ENCODE results near the gene EIF4G3. TPM values are rescaled to one million over a fixed set of nuclear protein-coding genes. Genes with fewer than 3 reads are reported as not detected.

EIF4G3 gene
- total and polyA plus RNA-seq, 2 donors (not counting 3 experiments of a cell fraction or from before 2014, with no cell fraction given), result 40.7 to 78.5 TPM

GRCh38 chr1:21072721-21073120 lies 104.0 kb downstream of the EIF4G3 start:
- no peak overlapping the region for H3K4me2 ChIP-seq (ENCODE audit: insufficient read depth, low read length)
- H3K4me3 ChIP-seq (replicated peaks in 1 of 3; ENCODE audit: insufficient read depth in 1 of 3, low read depth in 1 of 3, low read length in 3 of 3), result no peak overlapping the region
- no peaks in the 10 kb centered on the region for H3K9me3 ChIP-seq (replicated peaks; ENCODE audit: control insufficient read depth, insufficient read depth, low read length)
- no peak overlapping the region for H2AFZ ChIP-seq (ENCODE audit: low read depth, low read length)
- peaks cover 39% of the 10 kb centered on the region for H3K79me2 ChIP-seq (ENCODE audit: control insufficient read depth, insufficient read depth, low read length)
- no peak for TF ChIP-seq GATA2 (IDR thresholded peaks at IDR 0.05; ENCODE audit: insufficient read depth, insufficient read length, low read depth, low read length)
- peak; percentile 32 for TF ChIP-seq FOS (IDR thresholded peaks at IDR 0.05; ENCODE audit: borderline replicate concordance, insufficient read depth, low read length)
- TF ChIP-seq POLR2A (IDR thresholded peaks at IDR 0.05; ENCODE audit: low read depth, low read length), result no peak
- TF ChIP-seq POLR2AphosphoS5 (IDR thresholded peaks at IDR 0.05; ENCODE audit: insufficient read depth, low read depth, low read length), result no peak
- TF ChIP-seq, protein P1, sequence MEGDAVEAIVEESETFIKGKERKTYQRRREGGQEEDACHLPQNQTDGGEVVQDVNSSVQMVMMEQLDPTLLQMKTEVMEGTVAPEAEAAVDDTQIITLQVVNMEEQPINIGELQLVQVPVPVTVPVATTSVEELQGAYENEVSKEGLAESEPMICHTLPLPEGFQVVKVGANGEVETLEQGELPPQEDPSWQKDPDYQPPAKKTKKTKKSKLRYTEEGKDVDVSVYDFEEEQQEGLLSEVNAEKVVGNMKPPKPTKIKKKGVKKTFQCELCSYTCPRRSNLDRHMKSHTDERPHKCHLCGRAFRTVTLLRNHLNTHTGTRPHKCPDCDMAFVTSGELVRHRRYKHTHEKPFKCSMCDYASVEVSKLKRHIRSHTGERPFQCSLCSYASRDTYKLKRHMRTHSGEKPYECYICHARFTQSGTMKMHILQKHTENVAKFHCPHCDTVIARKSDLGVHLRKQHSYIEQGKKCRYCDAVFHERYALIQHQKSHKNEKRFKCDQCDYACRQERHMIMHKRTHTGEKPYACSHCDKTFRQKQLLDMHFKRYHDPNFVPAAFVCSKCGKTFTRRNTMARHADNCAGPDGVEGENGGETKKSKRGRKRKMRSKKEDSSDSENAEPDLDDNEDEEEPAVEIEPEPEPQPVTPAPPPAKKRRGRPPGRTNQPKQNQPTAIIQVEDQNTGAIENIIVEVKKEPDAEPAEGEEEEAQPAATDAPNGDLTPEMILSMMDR (IDR thresholded peaks at IDR 0.05; ENCODE audit: extremely low read depth in 1 of 2, insufficient read depth in 1 of 2, low read depth in 1 of 2, low read length in 2 of 2), result no peak
- no peak for TF ChIP-seq EZH2 (IDR thresholded peaks at IDR 0.05; ENCODE audit: borderline replicate concordance, low read depth, low read length, severe bottlenecking)
- TF ChIP-seq MAX (IDR thresholded peaks at IDR 0.05; ENCODE audit: insufficient read depth, insufficient read length), result no peak
- TF ChIP-seq JUN (IDR thresholded peaks at IDR 0.05; ENCODE audit: borderline replicate concordance, insufficient read depth, insufficient read length, low read depth), result no peak
- no peak for TF ChIP-seq MYC (IDR thresholded peaks at IDR 0.05; ENCODE audit: low read depth, low read length)
- intact Hi-C loops (cut with micrococcal nuclease) (loop anchor here (5.0 to 10.0 kb wide), 2 partner anchors 125 to 378 kb away; no protein-coding TSS in a partner anchor), dilution Hi-C loops (cut with MboI; ENCODE audit: extremely low pct_ligation_motif_present, low sequenced_read_pairs) (no loop called here)
- no peaks in the 10 kb centered on the region for H4K20me1 ChIP-seq (replicated peaks; ENCODE audit: control insufficient read depth, extremely low read depth, insufficient read depth, low read length)
- peaks cover 16% of the 10 kb centered on the region for H3K4me1 ChIP-seq (ENCODE audit: control insufficient read depth, extremely low read depth, insufficient read depth, low read length)
- H3K27me3 ChIP-seq (ENCODE audit: control insufficient read depth in 2 of 2, insufficient read depth in 2 of 2, low read length in 2 of 2), result no peaks in the 10 kb centered on the region
- H3K9ac ChIP-seq (replicated peaks; ENCODE audit: extremely low read depth, insufficient read depth, low read length), result no peak overlapping the region
- ChIA-PET POLR2A (no interaction called here), CTCF (interaction anchor here (0.7 to 1.8 kb wide), 20 partner anchors 12 to 296 kb away, joined by 3 to 33 read pairs (median 4); no protein-coding TSS in a partner anchor)
- FAIRE-seq (no peak), DNase-seq (ENCODE audit: low read depth, low spot score) (peak; percentile 53)
- no peaks in the 10 kb centered on the region for H3K9me1 ChIP-seq (replicated peaks; ENCODE audit: control insufficient read depth, extremely low read depth, insufficient read depth, low read length)
- no TSS peak for BruUV-seq (replicated peaks)
- H3K36me3 ChIP-seq (ENCODE audit: control insufficient read depth in 2 of 2, extremely low read depth in 1 of 2, insufficient read depth in 2 of 2, low read length in 2 of 2), result peaks cover 0 to 2% of the 10 kb centered on the region in 2 experiments
- H3K27ac ChIP-seq (ENCODE audit: insufficient read depth, low read depth, low read length), result no peak overlapping the region

Data from endothelial cell of umbilical vein (primary cell).